GM21526 (cell line): Measurements from ENCODE around the gene SPAG8.

Experiments
- ATAC-seq: cut with Tn5 transposase; IDR thresholded peaks from one replicate; pipeline ENCODE4 v1.9.1; 2021; ENCODE audit warnings: moderate library complexity; ENCODE audit not compliant: unreplicated experiment, low FRiP score

Gene SPAG8

DNA sequence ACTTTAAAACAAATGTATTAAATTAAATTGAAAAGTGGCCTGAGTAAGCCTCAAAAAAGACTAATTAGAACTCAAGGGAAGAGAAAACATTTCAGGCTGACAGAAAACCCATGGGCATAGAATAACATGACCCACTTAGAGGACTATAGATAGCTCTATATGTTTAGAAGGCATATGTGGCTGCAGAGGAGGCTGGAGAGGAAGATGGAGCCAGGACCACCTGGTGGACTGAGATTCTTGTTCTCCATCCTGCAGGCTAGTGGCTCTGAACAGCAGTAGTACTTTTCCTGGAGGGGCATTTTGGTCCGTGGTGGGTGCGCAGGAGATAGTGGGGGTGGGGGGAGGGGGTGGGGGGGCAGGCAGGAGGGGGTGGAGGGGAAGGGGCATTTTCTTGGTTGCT lies 31.0 kb downstream of the SPAG8 start:
- ATAC-seq, result no peak

GRCh38 chr9:35778496-35778895 lies 33.6 kb downstream of the SPAG8 start:
- ATAC-seq, result no peak

GRCh38 chr9:35776018-35776417 lies 36.0 kb downstream of the SPAG8 start:
- no peak for ATAC-seq

DNA sequence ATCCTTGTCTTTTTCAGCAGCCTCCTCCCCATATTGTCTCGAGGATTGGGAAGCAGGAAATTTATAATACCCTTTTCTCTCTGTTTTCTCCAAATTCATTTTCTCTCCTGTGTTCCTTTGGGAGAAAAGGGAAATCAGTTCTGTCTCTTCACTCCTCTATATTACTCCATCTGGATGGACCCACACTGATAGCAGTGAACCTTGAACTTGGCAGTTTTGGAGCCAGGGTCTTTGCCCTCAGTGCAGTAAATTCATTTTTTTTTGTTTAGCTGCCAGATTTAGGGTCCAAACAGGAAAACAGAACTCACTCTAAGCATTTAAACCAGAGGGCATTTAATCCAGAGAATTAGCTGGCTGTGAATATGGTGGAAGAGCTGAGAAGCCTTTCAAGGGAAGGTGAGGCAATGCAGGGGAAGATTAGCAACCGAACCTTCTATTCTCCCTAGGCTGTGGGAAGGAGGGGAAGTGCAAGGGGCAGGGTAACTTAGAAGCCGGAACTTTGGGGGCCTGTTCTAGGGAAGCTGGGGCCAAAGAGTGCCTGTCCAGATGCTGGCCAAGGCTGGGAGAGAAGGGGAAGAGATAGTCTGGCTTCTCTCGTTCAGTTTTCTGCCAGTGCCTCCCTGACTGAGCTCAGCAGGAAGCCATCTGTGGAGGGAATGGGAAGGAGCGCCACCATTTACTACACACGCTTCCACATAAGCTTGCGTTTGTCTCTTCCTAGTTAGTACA lies 37.0 kb downstream of the SPAG8 start:
- ATAC-seq, result no peak

DNA sequence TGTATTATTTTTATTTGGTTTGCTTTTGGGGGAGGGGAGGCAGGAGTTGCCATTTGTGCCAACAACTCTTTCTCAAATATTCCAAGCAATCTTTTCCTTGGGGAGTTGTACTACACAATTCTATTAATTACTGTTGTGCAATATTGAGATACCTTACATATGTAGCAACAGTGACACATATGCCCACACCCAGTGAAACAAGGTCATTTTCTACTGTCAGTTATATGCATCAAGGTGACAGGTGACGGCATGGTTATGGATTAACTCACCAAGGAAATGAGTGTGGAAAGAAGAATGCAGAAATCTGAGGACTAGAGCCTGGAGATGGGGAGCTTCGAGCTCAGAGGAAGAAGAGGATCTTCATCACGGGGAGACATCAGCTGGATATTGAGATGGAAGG lies 40.1 kb downstream of the SPAG8 start:
- ATAC-seq, result no peak

- no peak for ATAC-seq
Measured at GRCh38 chr9:35771534-35771933, 40.5 kb downstream of the SPAG8 start.

DNA sequence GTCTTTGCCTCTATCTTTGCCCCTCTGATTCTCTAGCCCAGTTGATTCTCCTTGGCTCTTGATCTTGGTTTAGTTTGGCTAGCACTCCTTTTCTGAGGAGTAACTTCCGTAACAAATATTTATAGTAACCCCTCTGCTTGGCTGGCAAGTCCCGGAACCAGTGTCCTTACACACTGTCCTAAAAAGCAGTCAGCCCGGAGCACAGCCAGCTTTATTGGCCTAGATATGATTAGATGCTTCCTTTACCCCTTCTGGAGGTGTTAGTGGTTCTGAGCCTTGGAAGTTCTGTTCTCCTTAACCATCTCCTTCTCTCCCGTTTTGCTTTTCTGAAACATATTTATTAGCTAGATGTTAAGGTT lies 41.0 kb downstream of the SPAG8 start:
- no peak for ATAC-seq

DNA sequence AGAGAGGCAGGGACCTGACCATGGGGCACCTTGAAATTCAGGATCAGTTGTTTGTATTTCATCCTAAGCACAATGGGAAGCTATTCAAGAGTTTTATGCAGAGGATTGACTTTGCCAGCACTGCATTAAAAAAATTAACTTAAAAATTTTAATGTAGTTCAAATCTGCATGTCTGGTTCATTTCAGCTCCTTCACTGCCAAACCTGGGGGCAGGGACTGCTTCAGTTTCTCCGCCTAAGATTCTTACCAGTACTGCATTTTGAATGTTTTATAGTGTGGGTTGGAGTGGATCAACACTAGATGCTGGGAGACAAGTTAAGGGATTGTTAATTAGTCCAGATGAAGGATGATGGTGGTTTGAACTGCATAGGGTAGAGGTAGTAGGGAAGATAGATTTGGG lies 42.3 kb downstream of the SPAG8 start:
- ATAC-seq, result no peak

DNA sequence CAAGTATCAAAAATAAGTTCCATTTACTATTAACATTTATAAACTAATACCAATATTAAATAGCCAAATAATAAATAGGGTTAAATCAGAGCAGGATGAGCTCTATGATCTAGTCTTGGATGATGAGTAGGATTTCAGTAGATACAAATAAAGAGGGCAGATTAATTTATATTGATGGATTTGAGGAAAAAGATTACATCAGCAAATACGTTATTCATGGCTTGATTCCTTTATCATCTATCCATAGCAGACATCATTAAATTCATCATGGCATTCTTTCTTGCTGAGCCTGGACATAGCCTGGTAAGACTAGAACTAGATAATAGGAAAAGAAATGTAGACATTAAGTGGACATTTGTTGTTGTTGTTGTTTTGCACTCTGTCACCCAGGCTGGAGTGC lies 44.6 kb downstream of the SPAG8 start:
- ATAC-seq, result no peak

DNA sequence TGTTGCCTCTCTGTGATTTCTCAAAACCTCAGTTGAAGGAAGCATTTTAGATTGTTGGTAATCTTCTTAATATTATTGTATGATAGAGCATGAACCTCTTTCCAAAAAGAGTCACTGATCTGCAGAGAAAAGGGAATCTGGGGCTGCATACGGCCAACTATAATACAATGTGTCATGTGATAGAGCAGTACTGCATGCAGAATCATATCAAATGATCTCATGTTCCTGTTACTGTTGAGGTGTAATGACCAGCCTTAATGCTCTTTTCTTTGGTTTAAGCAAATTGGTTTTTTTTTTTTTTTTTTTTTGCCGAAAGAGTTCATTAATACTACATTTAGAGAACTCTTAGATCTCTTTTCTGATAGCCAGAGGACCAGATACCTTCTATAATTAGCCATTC lies 45.1 kb downstream of the SPAG8 start:
- no peak for ATAC-seq

- ATAC-seq, result no peak
Measured at GRCh38 chr9:35763803-35764202, 48.3 kb downstream of the SPAG8 start.

GRCh38 chr9:35763181-35763580 lies 48.9 kb downstream of the SPAG8 start:
- ATAC-seq, result no peak

GRCh38 chr9:35760651-35761050 lies 51.4 kb downstream of the SPAG8 start:
- ATAC-seq, result no peak

DNA sequence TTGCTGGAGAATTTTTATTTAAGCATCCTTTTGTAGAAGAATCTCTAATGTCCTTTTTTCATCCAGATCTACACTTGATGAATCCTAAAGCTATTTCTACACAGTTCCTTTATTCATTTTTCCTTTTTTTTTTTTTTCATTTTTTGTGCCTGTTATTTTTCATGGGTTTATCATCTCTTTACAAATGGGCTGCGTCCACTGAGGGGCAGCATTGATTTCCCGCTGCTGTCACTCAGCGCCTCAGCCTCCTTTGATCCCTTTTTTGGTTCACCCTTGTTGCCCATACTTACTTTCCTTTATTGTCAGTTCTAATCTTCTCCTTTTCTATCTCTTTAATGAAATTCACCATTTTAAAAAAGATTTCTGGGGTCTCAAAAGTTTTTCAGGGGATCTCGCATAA lies 52.3 kb downstream of the SPAG8 start:
- ATAC-seq, result no peak
